Measurements from ENCODE around the gene NDUFC1. TPM values are rescaled to one million over a fixed set of nuclear protein-coding genes. Genes with fewer than 3 reads are reported as not detected.
"Not testable (repeated sequence)": the region's sequence is repeated elsewhere in the genome, so short reads cannot be mapped to it uniquely, and the experiment has no call there.

Gene NDUFC1
- total RNA-seq, 2 donors from 2014 or later: 35.7 to 43.0 TPM

DNA sequence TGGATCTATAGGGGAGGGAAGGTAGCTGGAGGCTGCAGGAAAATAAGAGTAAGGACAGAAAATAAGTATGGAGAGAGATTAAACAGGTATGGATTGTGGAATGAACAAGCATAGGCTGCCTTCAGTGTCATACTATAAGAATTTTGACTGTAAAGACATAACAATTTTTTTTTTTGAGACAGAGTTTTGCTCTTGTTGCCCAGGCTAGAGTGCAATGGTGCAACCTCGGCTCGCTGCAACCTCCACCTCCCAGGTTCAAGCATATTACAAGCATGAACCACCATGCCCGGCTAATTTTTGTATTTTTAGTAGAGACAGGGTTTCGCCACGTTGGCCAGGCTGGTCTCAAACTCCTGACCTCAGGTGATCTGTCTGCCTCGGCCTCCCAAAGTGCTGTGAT lies 46.7 kb downstream of the NDUFC1 start:
- H3K27me3 Mint-ChIP-seq; H3K9me3 Mint-ChIP-seq; H3K36me3 Mint-ChIP-seq; ATAC-seq; H3K27ac Mint-ChIP-seq; H3K4me1 Mint-ChIP-seq (ENCODE audit: low read depth in 2 of 2); DNase-seq (ENCODE audit: low spot score); H3K4me3 Mint-ChIP-seq: not testable (repeated sequence)

DNA sequence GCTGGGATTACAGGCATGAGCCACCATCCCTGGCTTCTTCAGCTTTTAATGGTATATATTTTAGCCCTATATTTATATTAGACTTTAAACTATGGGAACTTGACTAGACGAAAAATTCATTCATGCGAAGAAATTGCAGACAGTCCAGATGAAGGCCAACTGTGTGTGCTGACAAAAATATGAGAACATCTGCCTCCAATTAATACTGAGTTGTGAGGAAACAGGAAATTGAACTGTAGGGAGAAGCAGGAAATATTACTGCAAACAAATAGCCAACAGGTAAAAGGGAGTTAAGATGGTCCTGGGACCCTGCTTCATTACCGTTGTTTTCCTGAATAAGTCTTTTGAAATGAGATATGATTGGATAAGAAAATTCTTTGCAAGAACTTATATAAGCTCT lies 48.6 kb downstream of the NDUFC1 start:
- DNase-seq (ENCODE audit: low spot score) (no peak), ATAC-seq (no peak)
- Mint-ChIP-seq H3K4me3 (no peak overlapping the region), H3K9me3 (no peaks in the 10 kb centered on the region), H3K27me3 (no peaks in the 10 kb centered on the region), H3K27ac (no peak overlapping the region), H3K4me1 (ENCODE audit: low read depth in 2 of 2) (no peaks in the 10 kb centered on the region), H3K36me3 (no peaks in the 10 kb centered on the region)

DNA sequence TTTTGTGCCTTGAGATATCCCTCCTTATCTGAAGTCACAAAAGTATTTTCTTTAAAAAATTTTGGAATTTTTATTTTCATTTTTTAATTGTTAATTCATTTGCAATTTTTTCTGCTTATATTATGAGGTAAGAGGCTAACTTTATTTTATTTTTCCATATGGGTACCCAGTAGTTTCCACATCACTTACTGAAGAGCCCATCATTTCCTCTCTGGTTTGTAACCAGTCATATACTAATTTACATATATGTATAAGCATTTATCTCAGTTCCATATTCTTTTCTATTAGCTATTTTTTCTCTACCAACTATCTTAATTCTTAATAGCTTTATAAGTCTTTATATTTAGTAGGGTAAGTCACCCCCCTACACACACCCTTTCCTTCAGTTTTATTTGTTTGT lies 49.2 kb downstream of the NDUFC1 start:
- H3K27ac Mint-ChIP-seq: no peak overlapping the region

DNA sequence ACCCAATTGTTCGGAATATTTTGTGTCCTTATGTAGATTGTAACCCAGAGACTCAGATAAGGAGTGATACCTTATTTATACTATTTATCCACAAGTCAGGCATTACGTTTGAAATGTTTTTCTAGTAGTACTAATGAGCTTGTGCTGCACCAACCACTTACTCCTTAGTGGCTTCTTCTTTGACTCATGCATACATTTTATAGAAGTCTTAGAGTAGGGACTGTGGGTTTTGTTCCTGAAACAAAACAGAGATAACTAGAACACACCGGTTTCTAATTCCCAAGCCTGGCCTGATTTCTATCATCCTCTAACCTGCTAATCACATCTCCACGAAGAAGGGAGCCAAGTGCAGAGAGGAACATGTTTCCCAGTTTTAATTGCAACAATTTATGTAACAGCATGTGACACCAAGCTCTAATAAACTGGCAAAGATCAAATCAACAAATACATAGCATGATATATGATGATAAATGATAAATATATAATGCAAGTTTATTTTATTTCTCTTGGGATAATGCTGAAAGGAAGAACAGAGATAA lies 54.5 kb downstream of the NDUFC1 start:
- Mint-ChIP-seq H3K4me1 (ENCODE audit: low read depth in 2 of 2) (no peaks in the 10 kb centered on the region), H3K9me3 (no peaks in the 10 kb centered on the region), H3K4me3 (no peak overlapping the region), H3K36me3 (no peaks in the 10 kb centered on the region), H3K27me3 (no peaks in the 10 kb centered on the region), H3K27ac (no peak overlapping the region)
- ATAC-seq (no peak), DNase-seq (ENCODE audit: low spot score) (no peak)

More for the DNA sequence above, 49.2 kb downstream of the NDUFC1 start:
- Mint-ChIP-seq H3K27me3 (no peaks in the 10 kb centered on the region), H3K36me3 (no peaks in the 10 kb centered on the region), H3K4me1 (ENCODE audit: low read depth in 2 of 2) (no peaks in the 10 kb centered on the region), H3K9me3 (no peaks in the 10 kb centered on the region), H3K4me3 (no peak overlapping the region)
- ATAC-seq (no peak), DNase-seq (ENCODE audit: low spot score) (no peak)

DNA sequence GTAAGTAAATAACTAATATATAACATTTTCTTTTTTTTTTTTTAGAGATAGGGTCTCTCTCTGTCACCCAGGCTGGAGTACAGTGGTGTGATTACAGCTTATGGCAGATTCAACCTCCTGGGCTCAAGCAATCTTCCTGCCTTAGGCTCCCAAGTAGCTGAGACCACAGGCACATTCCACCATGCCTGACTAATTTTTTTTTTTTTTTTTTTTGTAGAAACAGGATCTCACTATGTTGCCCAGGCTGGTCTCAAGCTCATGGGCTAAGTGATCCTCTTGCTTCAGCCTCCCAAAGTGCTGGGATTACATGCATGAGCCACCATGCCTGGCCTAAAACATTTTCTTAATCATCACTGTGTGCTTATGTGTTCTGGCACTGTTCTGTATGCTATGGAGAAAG lies 55.0 kb downstream of the NDUFC1 start:
- Mint-ChIP-seq H3K4me3 (no peak overlapping the region), H3K27me3 (no peaks in the 10 kb centered on the region)
- ATAC-seq: no peak

DNA sequence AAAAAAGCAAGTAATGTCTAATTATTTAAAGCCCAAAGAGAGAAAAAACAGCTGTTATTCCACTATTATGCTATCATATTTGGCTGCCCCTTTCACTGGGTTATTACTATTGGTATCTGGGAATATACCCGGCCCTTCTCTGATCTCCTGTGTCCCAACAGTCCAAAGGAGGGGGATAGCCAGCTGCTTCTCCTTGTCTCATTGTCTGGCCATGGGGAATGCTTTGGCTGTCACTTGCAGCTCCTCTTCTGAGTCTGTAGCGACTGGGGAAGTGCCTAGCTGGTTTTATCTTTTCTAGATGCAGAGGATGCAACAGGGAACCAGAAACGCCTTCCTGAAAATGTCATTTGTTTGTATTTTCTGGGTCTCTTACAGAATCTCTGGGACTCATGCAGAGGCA lies 56.1 kb downstream of the NDUFC1 start:
- no peak overlapping the region for H3K4me3 Mint-ChIP-seq
- no peaks in the 10 kb centered on the region for H3K27me3 Mint-ChIP-seq
- no peaks in the 10 kb centered on the region for H3K4me1 Mint-ChIP-seq (ENCODE audit: low read depth in 2 of 2)
- no peak for DNase-seq (ENCODE audit: low spot score)
- H3K9me3 Mint-ChIP-seq: no peaks in the 10 kb centered on the region
- no peaks in the 10 kb centered on the region for H3K36me3 Mint-ChIP-seq
- no peak overlapping the region for H3K27ac Mint-ChIP-seq
- no peak for ATAC-seq

More for the DNA sequence above, 55.0 kb downstream of the NDUFC1 start:
- DNase-seq (ENCODE audit: low spot score): no peak
- Mint-ChIP-seq H3K9me3 (no peaks in the 10 kb centered on the region), H3K36me3 (no peaks in the 10 kb centered on the region), H3K27ac (no peak overlapping the region), H3K4me1 (ENCODE audit: low read depth in 2 of 2) (no peaks in the 10 kb centered on the region)

DNA sequence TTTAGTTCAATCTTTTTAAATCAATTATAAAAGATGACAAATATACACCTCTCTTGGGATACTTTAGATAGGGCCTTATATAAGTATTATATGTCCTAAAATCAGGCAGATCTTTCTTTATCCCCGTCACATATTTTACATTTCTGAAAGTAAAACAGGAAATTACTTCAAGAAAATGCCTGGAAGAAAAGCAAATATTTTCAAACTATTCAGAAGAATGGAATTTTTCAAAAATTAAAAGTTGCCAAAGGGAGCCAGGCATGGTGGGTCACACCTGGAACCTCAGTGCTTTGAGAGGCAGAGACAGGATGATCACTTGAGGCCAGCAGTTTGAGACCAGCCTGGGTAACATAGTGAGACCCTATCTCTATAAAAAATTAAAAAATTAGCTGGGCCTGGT lies 56.7 kb downstream of the NDUFC1 start:
- Mint-ChIP-seq H3K27ac (no peak overlapping the region), H3K4me1 (ENCODE audit: low read depth in 2 of 2) (no peaks in the 10 kb centered on the region), H3K4me3 (no peak overlapping the region), H3K9me3 (no peaks in the 10 kb centered on the region), H3K36me3 (no peaks in the 10 kb centered on the region), H3K27me3 (no peaks in the 10 kb centered on the region)
- ATAC-seq (no peak), DNase-seq (ENCODE audit: low spot score) (no peak)

DNA sequence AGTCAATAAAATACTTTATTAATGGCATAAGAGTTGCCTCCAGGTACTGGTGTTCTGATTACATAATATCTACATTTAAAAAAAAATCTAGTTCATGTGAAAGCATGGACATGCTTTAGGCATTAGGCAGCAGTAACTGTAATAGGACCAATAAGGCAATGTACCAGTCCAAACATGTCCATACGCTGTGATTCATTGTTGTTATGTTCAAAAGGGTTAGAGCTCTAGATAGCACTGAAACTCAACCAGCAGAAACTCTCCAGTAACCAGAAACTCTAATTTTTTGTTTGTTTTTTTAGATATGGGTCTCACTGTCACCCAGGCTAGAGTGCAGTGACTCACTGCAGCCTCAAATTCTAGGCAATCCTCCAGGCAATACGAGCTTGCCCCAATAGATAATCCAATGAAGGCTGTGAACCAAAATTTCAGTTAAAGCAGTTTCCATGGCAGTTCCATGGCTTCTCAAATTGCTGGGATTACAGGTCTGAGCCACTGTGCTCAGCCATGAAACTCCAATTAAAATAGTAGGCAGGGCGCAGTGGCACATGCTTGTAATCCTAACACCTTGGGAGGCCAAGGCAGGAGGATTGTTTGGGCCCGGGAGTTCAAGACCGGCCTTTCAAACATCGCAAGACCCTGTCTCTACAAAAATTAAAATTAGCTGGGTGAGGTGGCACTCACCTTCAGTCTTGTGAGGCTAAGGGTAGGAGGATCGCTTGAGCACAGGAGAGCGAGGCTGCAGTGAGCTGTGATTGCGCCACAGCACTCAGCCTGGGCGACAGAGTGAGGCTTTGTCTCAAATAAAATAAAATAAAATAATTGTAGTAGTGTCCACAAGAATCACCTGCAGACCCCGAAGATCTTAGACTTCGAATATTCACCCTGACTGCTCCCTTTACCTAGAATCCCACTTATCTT lies 58.6 kb downstream of the NDUFC1 start:
- H3K36me3 Mint-ChIP-seq: no peaks in the 10 kb centered on the region
- H3K27ac Mint-ChIP-seq: no peak overlapping the region
- H3K4me1 Mint-ChIP-seq (ENCODE audit: low read depth in 2 of 2): no peaks in the 10 kb centered on the region
- H3K9me3 Mint-ChIP-seq: no peaks in the 10 kb centered on the region
- H3K27me3 Mint-ChIP-seq: peaks cover 0 to 3% of the 10 kb centered on the region in 2 donors
- DNase-seq (ENCODE audit: low spot score) (no peak), ATAC-seq (no peak)
- H3K4me3 Mint-ChIP-seq: no peak overlapping the region

DNA sequence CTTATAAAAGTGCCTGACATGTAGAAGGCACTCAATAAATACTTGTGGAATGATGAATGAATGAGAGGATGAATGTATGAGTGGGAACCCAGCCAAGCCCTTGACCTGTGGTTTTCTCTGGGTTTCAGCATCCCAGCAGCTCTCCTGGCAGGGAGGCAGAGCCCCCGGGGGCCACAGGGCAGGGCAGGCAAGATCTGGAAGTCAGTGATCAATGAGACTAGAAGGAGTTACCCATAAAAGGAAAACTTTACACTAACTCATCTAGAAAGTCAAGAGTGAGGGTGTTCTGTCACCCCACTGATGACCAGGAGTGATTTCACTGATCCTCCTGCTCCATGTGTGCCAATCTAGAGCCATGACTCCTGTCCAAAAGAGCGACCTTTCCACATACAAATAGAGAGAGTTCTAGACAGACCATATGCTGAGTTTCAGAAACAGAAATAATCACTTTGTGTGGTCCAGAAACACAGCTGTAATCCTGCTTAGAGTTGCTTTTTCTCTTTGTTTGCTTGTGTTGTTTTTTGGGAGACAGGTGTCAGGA lies 59.7 kb downstream of the NDUFC1 start:
- H3K27ac Mint-ChIP-seq: no peak overlapping the region
- H3K4me1 Mint-ChIP-seq (ENCODE audit: low read depth in 2 of 2): no peaks in the 10 kb centered on the region
- H3K27me3 Mint-ChIP-seq: peaks cover 0 to 3% of the 10 kb centered on the region in 2 donors
- ATAC-seq (no peak), DNase-seq (ENCODE audit: low spot score) (no peak)
- H3K4me3 Mint-ChIP-seq: no peak overlapping the region
- H3K36me3 Mint-ChIP-seq: no peaks in the 10 kb centered on the region
- no peaks in the 10 kb centered on the region for H3K9me3 Mint-ChIP-seq

DNA sequence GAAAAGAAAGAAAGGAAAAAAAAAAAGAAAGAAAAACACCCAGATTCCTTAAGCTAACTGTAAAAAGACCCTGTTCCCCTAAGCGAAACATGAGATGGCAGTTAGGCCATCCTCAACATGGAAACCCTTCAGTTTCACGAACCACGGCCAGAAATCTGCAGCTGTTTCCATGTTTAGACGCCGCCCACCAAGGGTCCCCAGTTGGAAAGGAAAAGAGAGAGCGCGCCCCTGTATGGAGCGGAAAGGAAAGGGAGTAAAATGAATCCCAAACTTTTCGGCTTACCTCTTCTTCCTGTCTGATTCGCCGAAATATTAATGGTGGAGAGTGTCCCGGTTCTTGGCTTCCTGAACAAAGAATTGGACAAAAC lies 60.5 kb downstream of the NDUFC1 start:
- no peak for DNase-seq (ENCODE audit: low spot score)
- no peak overlapping the region for H3K4me3 Mint-ChIP-seq
- no peaks in the 10 kb centered on the region for H3K4me1 Mint-ChIP-seq (ENCODE audit: low read depth in 2 of 2)
- H3K36me3 Mint-ChIP-seq: no peaks in the 10 kb centered on the region
- ATAC-seq: no peak
- no peaks in the 10 kb centered on the region for H3K9me3 Mint-ChIP-seq
- H3K27me3 Mint-ChIP-seq: peaks cover 0 to 3% of the 10 kb centered on the region in 2 donors
- no peak overlapping the region for H3K27ac Mint-ChIP-seq

DNA sequence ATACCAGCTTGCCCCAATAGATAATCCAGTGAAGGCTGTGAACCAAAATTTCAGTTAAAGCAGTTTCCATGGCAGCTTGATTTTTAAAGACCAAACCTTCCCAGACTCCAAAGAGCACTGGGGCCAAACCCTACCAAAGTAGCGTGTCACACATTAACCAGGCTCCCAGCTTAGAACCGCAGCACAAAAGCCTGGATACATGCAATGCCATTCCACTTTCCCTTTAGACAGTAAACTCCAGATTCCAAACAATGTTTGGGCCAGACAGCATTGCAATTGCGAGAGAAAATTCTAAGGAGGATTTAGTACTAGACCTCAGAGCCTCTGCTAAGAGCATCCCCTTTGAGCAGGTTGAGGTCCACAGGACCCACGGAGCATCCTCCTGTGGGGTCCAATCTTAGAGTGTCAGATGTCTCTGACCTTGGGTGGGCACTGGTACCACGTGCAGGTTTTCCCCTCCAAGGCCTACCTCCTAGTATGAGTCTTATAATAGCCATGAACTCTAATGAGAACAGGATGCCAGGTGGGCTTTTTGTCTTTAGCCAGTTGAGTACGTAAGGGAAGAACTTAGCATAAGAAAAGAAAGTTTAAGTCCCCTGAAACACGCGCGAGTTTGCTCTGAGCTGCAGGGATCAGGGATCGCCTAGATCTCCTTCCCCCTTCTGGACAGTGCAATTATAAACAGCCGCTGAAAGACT lies 61.0 kb downstream of the NDUFC1 start:
- H3K27me3 Mint-ChIP-seq: peaks cover 0 to 3% of the 10 kb centered on the region in 2 donors
- H3K4me3 Mint-ChIP-seq: no peak overlapping the region
- H3K27ac Mint-ChIP-seq: no peak overlapping the region
- no peaks in the 10 kb centered on the region for H3K4me1 Mint-ChIP-seq (ENCODE audit: low read depth in 2 of 2)
- DNase-seq (ENCODE audit: low spot score) (no peak), ATAC-seq (no peak)
- H3K36me3 Mint-ChIP-seq: no peaks in the 10 kb centered on the region
- H3K9me3 Mint-ChIP-seq: no peaks in the 10 kb centered on the region

Measured in natural killer cell treated with Interleukin-12 subunit alpha and Interleukin-12 subunit beta and Interleukin-15 and Interleukin-18, amount 100 ng/mL, for 72 hours (primary cell).